Ovary (tissue), 9 donors: ENCODE data around the gene ACAP1. TPM values are rescaled to one million over a fixed set of nuclear protein-coding genes. Genes with fewer than 3 reads are reported as not detected.

Experiments used
- DNase-seq, 5 donors: peaks; one replicate each; pipeline ENCODE4 v3.0.0-alpha.2; 2019 to 2020
- H3K27ac ChIP-seq, 2 donors: fragments of 200-600 bp; one replicate each; pipeline versions ENCODE4 v1.5.1 to v1.8.0; 2019 to 2022
- H3K27me3 ChIP-seq: fragments of 200-600 bp; one replicate; pipeline ENCODE4 v1.8.0; 2022
- H3K36me3 ChIP-seq: fragments of 200-600 bp; sonication (generic); one replicate; pipeline ENCODE4 v1.5.1; 2019
- H3K4me1 ChIP-seq: one replicate; pipeline ENCODE4 v1.8.1; 2013; ENCODE audit warnings: mild to moderate bottlenecking, moderate library complexity; ENCODE audit not compliant: insufficient read depth
- H3K4me3 ChIP-seq: fragments of 200-600 bp; sonication (generic); one replicate; pipeline ENCODE4 v1.5.1; 2017
- H3K9me3 ChIP-seq, 2 donors: fragments of 200-600 bp in 1 of 2; sonication (generic) in 1 of 2; one replicate each; pipeline versions ENCODE4 v1.5.1 to v1.8.1; 2013 to 2019; ENCODE audit warnings: mild to moderate bottlenecking in 1 of 2, moderate library complexity in 1 of 2
- CTCF ChIP-seq, 3 donors: fragments of 450-650 bp in 2 of 3; fragments of 200-600 bp in 1 of 3; IDR thresholded peaks; one replicate each; pipeline versions ENCODE4 v1.5.1 to v1.8.0; 2016 to 2022; ENCODE audit warnings: antibody characterized with exemption in 3 of 3, mild to moderate bottlenecking in 1 of 3
- EP300 ChIP-seq: sonication (generic); formaldehyde crosslinking; IDR thresholded peaks from one replicate; pipeline ENCODE4 v1.6.1; 2017; ENCODE audit warnings: antibody characterized with exemption
- POLR2A ChIP-seq: fragments of 450-650 bp; IDR thresholded peaks from one replicate; pipeline ENCODE4 v1.6.1; 2017; ENCODE audit warnings: antibody characterized with exemption, mild to moderate bottlenecking, moderate library complexity
- WGBS, 3 donors: extraction: QIAGEN DNeasy Blood & Tissue Kit in 1 of 3; methylation state at CpG; one replicate each; pipeline versions ENCODE4 v1.1.5 to v1.1.7; 2013 to 2017; 5-methylcytosine and 5-hydroxymethylcytosine counted together
- intact Hi-C, 4 donors: fragments of 100-400 bp; cut with DNase I; formaldehyde crosslinking; loops; one replicate each; pipeline versions ENCODE4 v1.11.0 to v1.15.1; 2022 to 2023
- polyA plus RNA-seq, 2 donors: library from polyadenylated mRNA; stranded (reverse); fragments of 200-250 nt in 1 of 2; fragments of 350-450 nt in 1 of 2; fragmentation: Illumina TruSeq in 1 of 2; extraction: RNeasy Lipid Tissue Mini Kit (QIAGEN cat#74804) in 1 of 2; gene quantifications; one replicate each; pipeline ENCODE4 v1.2.3, GENCODE V29; 2013 to 2014
- total RNA-seq, 7 donors: library from RNA; depleted of rRNA in 2 of 7; stranded (reverse); fragments of >200 nt in 2 of 7; fragmentation: NEBNext Ultra II Directional in 3 of 7; extraction: Animal tissue kit (Norgen Biotek cat#: 25700) in 3 of 7; gene quantifications; one replicate each; pipeline versions ENCODE4 v1.1.0 to v1.2.4, GENCODE V29; 2016 to 2023
- donor health status: DM: no; HTN: no; CAD: no; lungs with moderate emphysema.
- donor health status: DM: no; HTN: no; CAD: no.
- donor health status: Bipolar disorder and iron deficiency.
- donor health status: DM: yes; HTN: yes; CAD: no.
- donor health status: DM: no; HTN: no; CAD: no.
- donor health status: DM: yes; HTN: yes; CAD: no.

Gene ACAP1
- total and polyA plus RNA-seq, 9 donors, result 1.9 to 9.4 (median 5.5) TPM

GRCh38 chr17:7341842-7342241 is 5.5 kb downstream of the ACAP1 start:
- intact Hi-C loops, result no loop called here
- H3K27me3 ChIP-seq, result no peaks in the 10 kb centered on the region

GRCh38 chr17:7343250-7343649 is 6.9 kb downstream of the ACAP1 start:
- Histone ChIP-seq H3K27ac (no peak overlapping the region), H3K4me1 (peaks cover 5% of the 10 kb centered on the region), H3K27me3 (no peaks in the 10 kb centered on the region), H3K36me3 (no peaks in the 10 kb centered on the region), H3K4me3 (no peak overlapping the region), H3K9me3 (no peaks in the 10 kb centered on the region)
- peak in 1 of 5 donors; percentile 17 for DNase-seq
- no peak for TF ChIP-seq CTCF (IDR thresholded peaks at IDR 0.05)
- TF ChIP-seq EP300, result no peak
- no peak for TF ChIP-seq POLR2A
- 50 to 63% (median 58%) methylated on average over 15 of the region's 15 CpGs for WGBS, 3 donors
- intact Hi-C loops, result no loop called here

More at GRCh38 chr17:7341842-7342241, 5.5 kb downstream of the ACAP1 start:
- Histone ChIP-seq H3K36me3 (no peaks in the 10 kb centered on the region), H3K4me3 (no peak overlapping the region), H3K9me3 (no peaks in the 10 kb centered on the region), H3K4me1 (no peaks in the 10 kb centered on the region), H3K27ac (no peak overlapping the region)
- TF ChIP-seq EP300, result no peak
- TF ChIP-seq POLR2A, result no peak
- no peak for TF ChIP-seq CTCF (IDR thresholded peaks at IDR 0.05)
- WGBS, 3 donors, result 85 to 90% (median 85%) methylated on average over 13 of the region's 13 CpGs
- peak in 1 of 5 donors; percentile 10 for DNase-seq

- DNase-seq, result peak in 1 of 5 donors; percentile 46
- H3K4me1 ChIP-seq, result peaks cover 13% of the 10 kb centered on the region
- H3K36me3 ChIP-seq, result no peaks in the 10 kb centered on the region
- no peaks in the 10 kb centered on the region for H3K9me3 ChIP-seq
- no peak overlapping the region for H3K27ac ChIP-seq
- WGBS, 3 donors, result 49 to 58% (median 52%) methylated on average over 18 of the region's 18 CpGs
- no peaks in the 10 kb centered on the region for H3K27me3 ChIP-seq
- intact Hi-C loops, result loop anchor here in 2 of 4 donors (5.0 kb wide), 2 partner anchors 60 to 65 kb away; partner anchors contain the start of genes NLGN2 (in 1 of the 2) and SLC2A4 (in 1 of the 2)
- TF ChIP-seq POLR2A, result no peak
- no peak for TF ChIP-seq EP300
- TF ChIP-seq CTCF (IDR thresholded peaks at IDR 0.05), result no peak
- no peak overlapping the region for H3K4me3 ChIP-seq
Observed at GRCh38 chr17:7346761-7347614, 10.7 kb downstream of the ACAP1 start.

GRCh38 chr17:7347630-7348477 is 11.5 kb downstream of the ACAP1 start:
- H3K4me3 ChIP-seq, result no peak overlapping the region
- H3K4me1 ChIP-seq, result peaks cover 13% of the 10 kb centered on the region
- intact Hi-C loops, result loop anchor here in 3 of 4 donors (2.0 to 5.0 kb wide), 3 partner anchors 17 to 66 kb away; partner anchors contain the start of genes NLGN2 (in 1 of the 3) and SLC2A4 (in 1 of the 3)
- TF ChIP-seq POLR2A, result no peak
- no peak for TF ChIP-seq EP300
- no peak for TF ChIP-seq CTCF (IDR thresholded peaks at IDR 0.05)
- no peak overlapping the region for H3K27ac ChIP-seq
- no peaks in the 10 kb centered on the region for H3K9me3 ChIP-seq
- H3K27me3 ChIP-seq, result no peaks in the 10 kb centered on the region
- peak in 3 of 5 donors; percentile 33 to 55 (median 40) for DNase-seq
- WGBS, 3 donors, result 44 to 48% (median 45%) methylated on average over 19 of the region's 19 CpGs
- no peaks in the 10 kb centered on the region for H3K36me3 ChIP-seq
